Lower lobe of right lung (tissue), 2 donors: ENCODE data around the gene THRB. TPM values are rescaled to one million over a fixed set of nuclear protein-coding genes. Genes with fewer than 3 reads are reported as not detected.

Source experiments
- ATAC-seq, 2 donors: fragments of 200-7000 bp; cut with Tn5 transposase; one replicate each; pipeline ENCODE4 v1.9.1; 2020 to 2022; ENCODE audit warnings: mild to moderate bottlenecking in 2 of 2, moderate library complexity in 2 of 2
- DNase-seq: peaks from one replicate; pipeline ENCODE4 v3.0.0-alpha.2; 2020
- H3K27ac ChIP-seq: fragments of 200-600 bp; one replicate; pipeline ENCODE4 v1.8.0; 2022
- H3K27me3 ChIP-seq: fragments of 200-600 bp; one replicate; pipeline ENCODE4 v1.8.0; 2022; ENCODE audit warnings: low read depth
- H3K36me3 ChIP-seq: fragments of 200-600 bp; one replicate; pipeline ENCODE4 v1.8.0; 2022; ENCODE audit warnings: mild to moderate bottlenecking
- H3K4me1 ChIP-seq: fragments of 200-600 bp; one replicate; pipeline ENCODE4 v1.8.0; 2022
- H3K4me3 ChIP-seq: fragments of 200-600 bp; one replicate; pipeline ENCODE4 v1.8.0; 2022; ENCODE audit warnings: mild to moderate bottlenecking
- H3K9me3 ChIP-seq: fragments of 200-600 bp; one replicate; pipeline ENCODE4 v1.8.0; 2022
- CTCF ChIP-seq: fragments of 200-600 bp; IDR thresholded peaks from one replicate; pipeline ENCODE4 v1.8.0; 2022; ENCODE audit warnings: antibody characterized with exemption, mild to moderate bottlenecking
- intact Hi-C: fragments of 100-400 bp; cut with DNase I; formaldehyde crosslinking; loops from one replicate; pipeline ENCODE4 v1.11.0; 2022
- total RNA-seq: library from RNA; stranded (reverse); fragmentation: NEBNext Ultra II Directional; extraction: Animal tissue kit (Norgen Biotek cat#: 25700); gene quantifications from one replicate; pipeline ENCODE4 v1.2.1, GENCODE V29; 2021
- donor health status: DM: no; HTN: yes; CAD: no; lungs with severe emphysema.

Gene THRB
- total RNA-seq, 1 donor from 2014 or later: 14.6 TPM

- no peak overlapping the region for H3K27ac ChIP-seq
- no peak for TF ChIP-seq CTCF
- ATAC-seq: no peak
Measured at GRCh38 chr3:24294150-24294549, 200.5 kb downstream of the THRB start.

GRCh38 chr3:24291646-24292045, 203.0 kb downstream of the THRB start:
- ATAC-seq (no peak), DNase-seq (no peak)
- TF ChIP-seq CTCF: no peak
- H3K4me3 ChIP-seq: no peak overlapping the region
- no peaks in the 10 kb centered on the region for H3K36me3 ChIP-seq
- H3K27ac ChIP-seq: no peak overlapping the region
- intact Hi-C loops: no loop called here
- no peaks in the 10 kb centered on the region for H3K9me3 ChIP-seq
- no peaks in the 10 kb centered on the region for H3K27me3 ChIP-seq
- H3K4me1 ChIP-seq: peaks cover 30% of the 10 kb centered on the region

More at GRCh38 chr3:24294150-24294549, 200.5 kb downstream of the THRB start:
- no peak for DNase-seq
- Histone ChIP-seq H3K4me3 (no peak overlapping the region), H3K36me3 (no peaks in the 10 kb centered on the region), H3K4me1 (peaks cover 5% of the 10 kb centered on the region), H3K9me3 (no peaks in the 10 kb centered on the region), H3K27me3 (no peaks in the 10 kb centered on the region)
- intact Hi-C loops: no loop called here

GRCh38 chr3:24290596-24290995, 204.1 kb downstream of the THRB start:
- no peak for ATAC-seq

GRCh38 chr3:24288496-24289236, 206.0 kb downstream of the THRB start:
- TF ChIP-seq CTCF: no peak
- H3K27me3 ChIP-seq: no peaks in the 10 kb centered on the region
- ATAC-seq: peak; percentile 59 to 74
- intact Hi-C loops: no loop called here
- DNase-seq: no peak
- no peaks in the 10 kb centered on the region for H3K36me3 ChIP-seq
- H3K4me3 ChIP-seq: no peak overlapping the region
- H3K9me3 ChIP-seq: no peaks in the 10 kb centered on the region
- peak overlapping the region; percentile 39 for H3K27ac ChIP-seq
- peaks cover 34% of the 10 kb centered on the region for H3K4me1 ChIP-seq

More at GRCh38 chr3:24290596-24290995, 204.1 kb downstream of the THRB start:
- DNase-seq: no peak
- no peaks in the 10 kb centered on the region for H3K27me3 ChIP-seq
- no peak overlapping the region for H3K27ac ChIP-seq
- no peak overlapping the region for H3K4me3 ChIP-seq
- TF ChIP-seq CTCF: no peak
- H3K9me3 ChIP-seq: no peaks in the 10 kb centered on the region
- H3K4me1 ChIP-seq: peaks cover 34% of the 10 kb centered on the region
- H3K36me3 ChIP-seq: no peaks in the 10 kb centered on the region
- intact Hi-C loops: no loop called here

- Histone ChIP-seq H3K27me3 (no peaks in the 10 kb centered on the region), H3K36me3 (no peaks in the 10 kb centered on the region), H3K9me3 (no peaks in the 10 kb centered on the region), H3K27ac (peak overlapping the region; percentile 39), H3K4me3 (no peak overlapping the region), H3K4me1 (peaks cover 34% of the 10 kb centered on the region)
- DNase-seq (no peak), ATAC-seq (peak; percentile 30 to 35)
- intact Hi-C loops: no loop called here
- TF ChIP-seq CTCF: no peak
Measured at GRCh38 chr3:24287755-24288450, 206.7 kb downstream of the THRB start.
